Activated CD4-positive, alpha-beta memory T cell treated with anti-CD3 and anti-CD28 coated beads for 36 hours (primary cell): ENCODE results near the gene MGAT5B. TPM values are rescaled to one million over a fixed set of nuclear protein-coding genes. Genes with fewer than 3 reads are reported as not detected.

Experiments used
- CTCF ChIA-PET: fragments of 350-600 bp; sonication (Branson Sonifier 250); formaldehyde crosslinking; loops from one replicate; lab custom pipeline; 2021; ENCODE audit warnings: antibody characterized with exemption, inconsistent platforms; lab: Charles Lee
- POLR2A ChIA-PET: fragments of 350-600 bp; sonication (Branson Sonifier 250); formaldehyde crosslinking; loops from one replicate; lab custom pipeline; 2021; ENCODE audit warnings: antibody characterized with exemption; lab: Charles Lee
- DNase-seq: peaks from one replicate; pipeline ENCODE4 v3.0.0-alpha.2; 2020
- H3K27ac Mint-ChIP-seq: one replicate; pipeline ENCODE4 v1.8.0; 2021; ENCODE audit warnings: mixed read lengths
- H3K27me3 Mint-ChIP-seq: one replicate; pipeline ENCODE4 v1.8.0; 2021; ENCODE audit warnings: mixed read lengths
- H3K36me3 Mint-ChIP-seq: one replicate; pipeline ENCODE4 v1.8.0; 2021; ENCODE audit warnings: mixed read lengths
- H3K4me1 Mint-ChIP-seq: one replicate; pipeline ENCODE4 v1.8.0; 2021; ENCODE audit warnings: low read depth, mixed read lengths
- H3K4me3 Mint-ChIP-seq: one replicate; pipeline ENCODE4 v1.8.0; 2021; ENCODE audit warnings: mild to moderate bottlenecking, mixed read lengths
- H3K9me3 Mint-ChIP-seq: one replicate; pipeline ENCODE4 v1.8.0; 2021; ENCODE audit warnings: mixed read lengths
- intact Hi-C: fragments of 100-400 bp; cut with micrococcal nuclease; formaldehyde crosslinking; loops from one replicate; pipeline ENCODE4 v1.15.1; 2023
- total RNA-seq, 2 experiments: library from RNA; stranded (reverse); gene quantifications; one replicate each; pipeline ENCODE4 v1.2.3, GENCODE V29; 2021

The MGAT5B gene
- total RNA-seq, 2 experiments from 2014 or later: 0.38 TPM; not detected in 1

DNA sequence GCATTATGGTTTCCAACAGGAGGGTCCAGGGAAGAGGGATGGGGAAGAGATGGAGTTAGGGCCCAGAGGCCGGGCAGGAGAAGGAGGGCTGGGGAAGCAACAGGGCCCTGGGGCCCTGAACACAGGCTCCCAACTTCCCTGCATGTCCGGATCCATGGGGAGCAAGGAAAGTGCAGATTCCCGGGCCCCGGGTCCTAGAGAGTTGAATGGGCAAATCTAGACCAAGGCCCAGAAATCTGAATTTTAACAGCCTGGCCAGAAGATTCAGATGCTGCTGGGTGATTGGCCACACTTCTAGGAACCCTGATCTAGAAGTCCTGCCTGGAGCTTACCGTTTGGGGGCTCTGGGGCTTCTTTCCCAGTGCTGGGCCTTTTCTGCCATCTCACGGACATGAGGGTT is 13.2 kb downstream of the MGAT5B start:
- Mint-ChIP-seq H3K27me3 (no peaks in the 10 kb centered on the region), H3K9me3 (no peaks in the 10 kb centered on the region), H3K27ac (no peak overlapping the region), H3K36me3 (no peaks in the 10 kb centered on the region), H3K4me3 (no peak overlapping the region), H3K4me1 (no peaks in the 10 kb centered on the region)
- CTCF ChIA-PET: no interaction called here
- POLR2A ChIA-PET: no interaction called here
- DNase-seq: no peak
- intact Hi-C loops: no loop called here

DNA sequence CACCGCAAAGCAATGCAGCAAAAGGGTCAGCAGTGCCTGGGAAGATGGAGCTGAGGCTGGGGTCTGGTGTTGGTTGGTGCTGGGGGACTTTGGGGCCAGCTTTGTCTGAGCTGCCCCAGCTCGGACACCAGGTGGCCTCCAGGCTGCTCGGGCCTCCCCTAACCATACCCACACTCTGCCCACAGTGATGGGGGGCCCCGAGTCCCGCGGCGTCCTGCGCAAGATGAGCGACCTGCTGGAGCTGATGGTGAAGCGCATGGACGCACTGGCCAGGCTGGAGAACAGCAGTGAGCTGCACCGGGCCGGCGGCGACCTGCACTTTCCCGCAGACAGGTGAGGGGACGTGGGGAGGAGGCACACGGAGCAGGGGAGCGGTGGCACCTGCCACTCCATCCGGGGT is 13.8 kb downstream of the MGAT5B start:
- H3K4me1 Mint-ChIP-seq: no peaks in the 10 kb centered on the region
- intact Hi-C loops: no loop called here
- ChIA-PET CTCF (no interaction called here), POLR2A (no interaction called here)
- no peaks in the 10 kb centered on the region for H3K9me3 Mint-ChIP-seq
- no peak overlapping the region for H3K27ac Mint-ChIP-seq
- no peak for DNase-seq
- H3K4me3 Mint-ChIP-seq: no peak overlapping the region
- H3K27me3 Mint-ChIP-seq: no peaks in the 10 kb centered on the region
- H3K36me3 Mint-ChIP-seq: no peaks in the 10 kb centered on the region

DNA sequence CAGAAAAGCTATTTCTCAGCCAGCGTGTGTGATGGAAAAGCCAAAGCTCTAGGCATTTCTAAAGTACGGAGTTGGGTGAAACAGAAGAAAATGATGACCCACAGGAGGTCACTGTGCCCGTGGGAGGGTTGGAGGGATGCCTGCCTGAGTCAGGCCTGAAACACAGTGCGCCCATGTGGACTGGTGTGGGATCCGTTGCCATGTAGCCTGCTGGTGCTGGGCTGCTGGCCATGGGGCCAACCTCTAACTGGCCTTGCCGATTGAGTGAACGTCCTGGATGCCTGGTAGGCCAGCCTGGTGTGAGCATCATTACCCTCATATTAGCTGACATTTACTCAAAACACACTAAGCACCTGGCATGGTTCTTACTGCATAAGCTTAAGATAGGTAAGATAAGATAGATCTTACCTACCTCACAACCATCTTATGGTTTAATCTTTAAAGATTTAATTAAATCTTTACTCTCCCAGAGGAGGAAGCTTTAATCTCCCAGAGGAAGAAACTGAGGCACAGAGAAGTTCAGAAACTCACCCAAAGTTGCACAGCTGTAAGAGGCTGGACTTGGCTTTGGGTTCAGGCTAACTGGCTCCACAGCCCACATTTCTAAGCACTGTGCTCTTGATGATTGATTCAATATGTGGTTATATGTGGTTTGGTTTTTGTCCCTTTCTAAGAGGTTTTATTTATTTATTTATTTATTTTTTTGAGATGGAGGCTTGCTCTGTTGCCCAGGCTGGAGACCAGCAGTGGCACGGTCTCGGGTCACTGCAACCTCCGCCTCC is 15.7 kb downstream of the MGAT5B start:
- no peak for DNase-seq
- ChIA-PET POLR2A (no interaction called here), CTCF (interaction anchor here (1.1 to 1.5 kb wide), 2 partner anchors 16 to 172 kb away, joined by 4 read pairs; partner anchors contain the start of gene MGAT5B)
- Mint-ChIP-seq H3K27ac (no peak overlapping the region), H3K27me3 (no peaks in the 10 kb centered on the region), H3K4me1 (no peaks in the 10 kb centered on the region), H3K36me3 (no peaks in the 10 kb centered on the region), H3K9me3 (no peaks in the 10 kb centered on the region), H3K4me3 (no peak overlapping the region)
- intact Hi-C loops: no loop called here

DNA sequence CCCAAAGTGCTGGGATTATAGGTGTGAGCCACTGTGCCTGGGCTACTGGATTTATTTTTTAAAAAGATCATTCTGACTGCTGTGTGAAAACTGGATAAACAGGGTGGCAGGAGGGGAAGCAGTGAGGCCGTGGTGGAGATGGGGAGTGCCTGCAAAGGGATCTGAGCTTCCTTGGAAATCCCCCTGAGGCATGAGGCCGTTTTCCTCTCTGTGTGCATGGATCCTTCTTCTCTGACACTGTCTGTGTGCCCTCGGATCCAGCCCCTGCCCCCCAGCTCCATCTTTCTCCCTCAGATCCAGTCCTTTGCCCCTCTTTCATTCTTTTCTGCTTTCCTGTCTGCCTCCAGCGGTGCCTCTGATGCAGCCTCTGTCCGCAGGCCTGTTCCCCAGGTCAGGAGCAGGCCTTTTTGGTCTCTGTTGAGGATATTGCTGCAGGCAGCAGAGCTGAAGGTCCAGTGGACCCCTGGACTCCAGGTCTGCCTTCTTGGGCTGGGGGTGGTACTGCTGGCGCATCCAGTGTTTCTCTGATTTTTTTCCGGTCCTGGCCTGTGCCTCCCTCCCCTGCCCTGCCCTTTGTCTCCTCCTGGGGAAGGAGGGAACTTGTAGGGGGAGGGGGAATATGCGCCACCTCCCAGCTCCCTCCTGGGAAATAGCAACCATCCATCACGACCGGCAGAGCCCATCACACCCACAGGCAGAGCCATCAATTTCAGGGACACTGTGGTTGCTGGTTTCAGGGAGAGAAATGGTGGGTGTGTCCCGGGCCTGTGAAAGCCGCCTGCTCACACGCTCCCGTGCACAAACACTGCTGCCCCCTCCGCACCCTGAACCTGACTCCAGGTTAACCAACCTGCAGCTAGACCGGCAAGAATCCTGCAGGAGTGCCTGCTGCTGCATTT is 17.0 kb downstream of the MGAT5B start:
- Mint-ChIP-seq H3K4me1 (no peaks in the 10 kb centered on the region), H3K4me3 (no peak overlapping the region), H3K9me3 (no peaks in the 10 kb centered on the region), H3K27me3 (no peaks in the 10 kb centered on the region), H3K27ac (no peak overlapping the region), H3K36me3 (no peaks in the 10 kb centered on the region)
- no peak for DNase-seq
- ChIA-PET CTCF (no interaction called here), POLR2A (no interaction called here)
- intact Hi-C loops: no loop called here

DNA sequence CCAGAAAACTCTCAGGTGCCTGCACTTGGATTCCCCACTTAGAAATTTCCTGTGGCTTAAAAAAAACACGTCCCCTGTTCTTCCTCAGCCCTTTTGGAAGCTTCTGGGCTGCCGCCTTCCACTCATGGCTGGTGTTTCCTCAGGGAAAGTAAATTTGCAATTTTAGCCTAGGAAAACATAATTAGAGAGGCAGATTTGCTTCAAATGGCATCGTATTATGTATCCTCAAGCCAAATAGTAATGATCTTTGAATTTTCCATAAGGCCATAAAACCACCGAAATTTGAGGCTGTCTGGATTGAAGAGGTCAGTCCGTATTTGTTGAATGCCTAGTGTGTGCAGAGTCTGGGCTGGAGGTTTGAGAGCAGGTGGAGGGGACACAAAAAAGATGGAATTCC is 17.7 kb downstream of the MGAT5B start:
- no peaks in the 10 kb centered on the region for H3K4me1 Mint-ChIP-seq
- CTCF ChIA-PET: no interaction called here

DNA sequence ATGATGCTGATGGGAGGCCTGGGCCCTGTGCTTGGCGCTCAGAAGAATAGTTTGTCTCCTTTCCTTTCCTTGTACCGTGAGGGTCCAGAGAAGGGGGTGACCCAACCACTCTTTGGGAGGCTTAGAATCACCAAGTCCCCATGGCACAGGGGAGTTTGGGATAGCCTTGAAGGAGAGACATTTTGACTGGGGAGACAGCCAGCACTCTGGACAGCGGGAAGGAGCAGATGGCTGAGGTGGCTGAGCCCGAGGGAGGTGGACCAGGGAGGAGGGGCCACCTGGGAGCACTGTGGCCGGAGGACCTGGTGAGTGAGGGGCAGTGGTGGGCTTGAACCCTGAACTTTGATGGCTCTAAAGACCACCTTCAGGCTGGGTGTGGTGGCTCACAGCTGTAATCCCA is 18.2 kb downstream of the MGAT5B start:
- CTCF ChIA-PET: no interaction called here

More for the DNA sequence above, 17.7 kb downstream of the MGAT5B start:
- H3K4me3 Mint-ChIP-seq: no peak overlapping the region
- DNase-seq: no peak
- H3K9me3 Mint-ChIP-seq: no peaks in the 10 kb centered on the region
- intact Hi-C loops: no loop called here
- no peaks in the 10 kb centered on the region for H3K36me3 Mint-ChIP-seq
- POLR2A ChIA-PET: no interaction called here
- H3K27ac Mint-ChIP-seq: no peak overlapping the region
- no peaks in the 10 kb centered on the region for H3K27me3 Mint-ChIP-seq

DNA sequence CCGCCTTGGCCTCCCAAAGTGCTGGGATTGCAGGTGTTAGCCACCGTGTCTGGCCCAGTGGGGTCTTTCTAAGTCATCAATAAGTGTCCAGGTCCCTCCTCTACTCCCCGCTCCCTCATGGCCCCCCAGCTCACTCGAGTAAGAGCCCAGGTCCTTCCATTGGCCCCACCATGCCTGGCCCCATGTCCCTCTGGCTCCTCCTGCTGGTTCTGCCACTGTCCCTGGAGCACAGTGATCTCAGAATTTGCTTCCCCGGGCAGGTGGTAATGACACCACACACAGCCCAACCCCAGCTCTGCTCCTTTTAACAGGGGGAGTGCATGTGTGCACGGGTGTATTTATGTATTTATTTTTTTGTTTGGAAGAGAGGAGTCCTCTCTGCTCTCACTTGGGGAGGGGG is 19.6 kb downstream of the MGAT5B start:
- ChIA-PET POLR2A (no interaction called here), CTCF (no interaction called here)
- no peaks in the 10 kb centered on the region for H3K36me3 Mint-ChIP-seq
- H3K9me3 Mint-ChIP-seq: no peaks in the 10 kb centered on the region
- H3K27me3 Mint-ChIP-seq: no peaks in the 10 kb centered on the region
- no peak overlapping the region for H3K27ac Mint-ChIP-seq
- no peak overlapping the region for H3K4me3 Mint-ChIP-seq
- DNase-seq: no peak
- H3K4me1 Mint-ChIP-seq: no peaks in the 10 kb centered on the region
- intact Hi-C loops: no loop called here

More for the DNA sequence above, 18.2 kb downstream of the MGAT5B start:
- no peaks in the 10 kb centered on the region for H3K4me1 Mint-ChIP-seq
- POLR2A ChIA-PET: no interaction called here
- no peaks in the 10 kb centered on the region for H3K36me3 Mint-ChIP-seq
- DNase-seq: no peak
- no peaks in the 10 kb centered on the region for H3K9me3 Mint-ChIP-seq
- no peaks in the 10 kb centered on the region for H3K27me3 Mint-ChIP-seq
- intact Hi-C loops: no loop called here
- H3K4me3 Mint-ChIP-seq: no peak overlapping the region
- H3K27ac Mint-ChIP-seq: no peak overlapping the region

DNA sequence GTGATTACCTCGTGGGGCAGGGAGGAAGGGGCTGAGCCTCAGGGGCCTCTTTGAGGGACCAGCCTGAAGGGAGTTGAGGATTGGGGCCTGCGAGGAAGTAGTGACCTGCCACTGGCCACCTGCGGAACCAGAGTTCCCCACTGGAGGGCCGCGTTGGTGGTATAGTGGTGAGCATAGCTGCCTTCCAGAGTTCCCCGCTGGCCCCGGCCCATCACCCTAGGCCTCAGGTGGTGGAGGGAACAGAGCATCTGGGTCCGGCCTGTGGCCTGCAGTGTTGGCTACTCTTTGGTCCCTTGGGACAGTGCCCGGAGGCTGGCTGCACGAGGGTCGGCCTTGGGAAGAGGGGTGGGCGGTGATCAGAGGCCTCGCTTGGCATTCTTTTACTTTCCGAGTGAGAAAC is 20.5 kb downstream of the MGAT5B start:
- Mint-ChIP-seq H3K4me1 (no peaks in the 10 kb centered on the region), H3K9me3 (no peaks in the 10 kb centered on the region), H3K27ac (no peak overlapping the region), H3K36me3 (no peaks in the 10 kb centered on the region), H3K27me3 (no peaks in the 10 kb centered on the region), H3K4me3 (no peak overlapping the region)
- intact Hi-C loops: no loop called here
- ChIA-PET POLR2A (no interaction called here), CTCF (interaction anchor here (1.4 kb wide), 1 partner anchor 168 kb away, joined by 6 read pairs; no protein-coding TSS in a partner anchor)
- no peak for DNase-seq

DNA sequence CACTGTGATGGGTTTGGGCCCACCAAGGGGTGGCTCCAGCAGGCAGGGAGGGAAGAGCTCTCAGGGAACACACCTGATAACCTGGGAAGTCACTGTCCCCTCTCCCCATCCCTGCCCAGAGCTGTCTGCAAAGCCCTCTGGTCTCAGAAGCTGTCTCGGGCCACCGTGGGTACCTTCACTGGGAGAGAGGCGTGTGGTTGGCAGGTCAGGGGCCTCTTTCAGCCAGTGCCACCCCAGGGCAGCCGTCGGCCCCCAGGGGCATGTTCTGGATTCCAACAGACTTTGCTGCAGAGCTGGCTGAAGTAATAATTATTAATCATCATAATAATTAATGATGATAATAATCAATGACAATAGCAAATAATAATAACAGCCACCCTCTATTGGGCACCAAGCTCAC is 21.1 kb downstream of the MGAT5B start:
- intact Hi-C loops: no loop called here
- POLR2A ChIA-PET: no interaction called here
- Mint-ChIP-seq H3K27ac (no peak overlapping the region), H3K36me3 (no peaks in the 10 kb centered on the region), H3K9me3 (no peaks in the 10 kb centered on the region), H3K4me1 (no peaks in the 10 kb centered on the region), H3K4me3 (no peak overlapping the region), H3K27me3 (no peaks in the 10 kb centered on the region)
- CTCF ChIA-PET: interaction anchor here (1.4 kb wide), 1 partner anchor 167 kb away, joined by 6 read pairs; no protein-coding TSS in a partner anchor
- DNase-seq: no peak

DNA sequence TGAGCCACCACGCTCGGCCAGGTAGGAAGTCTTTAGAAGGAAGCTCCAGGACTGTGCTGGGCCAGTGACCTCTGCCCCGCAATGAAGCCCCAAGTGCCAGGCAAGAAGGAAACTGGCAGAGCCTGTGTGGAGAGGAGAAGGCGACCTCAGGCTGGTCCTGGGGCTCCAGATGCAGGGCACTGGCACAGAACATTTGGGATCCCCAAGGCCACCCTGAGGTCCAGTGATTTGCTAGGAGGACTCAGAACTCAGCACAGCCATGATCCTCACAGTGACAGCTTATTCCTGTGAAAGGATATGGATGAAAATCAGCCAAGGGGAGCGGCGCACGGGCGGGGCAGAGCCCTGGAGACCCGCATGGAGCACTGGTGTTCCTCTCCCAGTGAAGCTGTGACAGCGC is 24.1 kb downstream of the MGAT5B start:
- Mint-ChIP-seq H3K27me3 (no peaks in the 10 kb centered on the region), H3K36me3 (no peaks in the 10 kb centered on the region), H3K4me3 (no peak overlapping the region), H3K9me3 (no peaks in the 10 kb centered on the region), H3K4me1 (no peaks in the 10 kb centered on the region), H3K27ac (no peak overlapping the region)
- no peak for DNase-seq
- POLR2A ChIA-PET: no interaction called here
- CTCF ChIA-PET: interaction anchor here (1.4 kb wide), 1 partner anchor 24 kb away, joined by 4 read pairs; the partner anchor contains the start of gene MGAT5B
- intact Hi-C loops: no loop called here

DNA sequence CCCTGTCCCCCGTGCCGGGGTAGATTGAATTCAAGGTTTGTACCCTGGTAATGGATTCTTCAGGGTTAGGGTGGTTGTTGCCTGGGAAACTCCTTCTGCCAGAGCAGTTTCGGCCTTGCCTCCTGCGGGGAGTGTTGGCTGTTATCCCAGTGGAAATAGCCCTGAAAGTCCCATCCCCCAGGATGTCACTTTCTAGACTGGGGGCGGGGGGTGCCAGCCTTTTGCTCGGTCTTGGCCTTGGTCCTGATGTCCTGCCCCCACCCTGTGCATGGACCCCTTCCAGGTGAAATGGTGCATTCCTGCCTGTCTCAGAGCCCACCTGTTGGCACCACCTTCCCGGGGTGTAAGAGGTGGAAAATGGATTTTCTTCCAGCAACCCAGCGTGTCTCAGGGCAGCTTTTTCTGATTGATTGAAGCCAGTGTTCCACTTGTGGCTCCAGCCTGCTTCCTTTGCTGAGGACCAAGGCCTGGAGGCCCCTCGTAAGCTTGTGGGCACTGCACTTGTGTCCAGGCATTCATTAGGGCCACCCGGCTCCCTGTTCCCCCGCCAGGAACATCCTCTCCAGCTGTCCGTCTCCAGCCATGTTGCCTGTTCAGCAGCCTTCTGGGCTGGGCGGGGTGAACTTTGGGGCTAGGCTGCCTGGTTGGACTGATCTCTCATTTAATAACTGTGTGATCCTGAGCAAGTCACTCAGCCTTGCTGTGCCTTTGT is 25.6 kb downstream of the MGAT5B start:
- ChIA-PET POLR2A (no interaction called here), CTCF (no interaction called here)
- Mint-ChIP-seq H3K36me3 (no peaks in the 10 kb centered on the region), H3K4me3 (no peak overlapping the region), H3K9me3 (no peaks in the 10 kb centered on the region), H3K27ac (no peak overlapping the region), H3K4me1 (no peaks in the 10 kb centered on the region), H3K27me3 (no peaks in the 10 kb centered on the region)
- intact Hi-C loops: no loop called here
- no peak for DNase-seq

DNA sequence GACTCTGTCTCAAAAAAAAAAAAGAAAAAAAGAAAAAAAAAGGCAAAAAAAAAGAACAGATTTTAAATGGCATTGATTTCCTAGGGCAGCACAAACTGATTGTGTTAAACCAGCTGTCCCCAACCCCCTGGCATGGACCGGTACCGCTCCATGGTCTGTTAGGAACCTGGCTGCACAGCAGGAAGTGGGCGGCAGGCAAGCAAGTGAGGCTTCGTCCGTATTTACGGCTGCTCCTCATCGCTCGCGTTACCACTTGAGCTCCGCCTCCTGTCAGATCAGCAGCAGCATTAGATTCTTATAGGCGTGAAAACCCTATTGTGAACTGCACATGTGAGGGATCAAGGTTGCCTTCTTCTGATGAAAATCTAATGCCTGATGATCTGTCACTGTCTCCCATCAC is 26.6 kb downstream of the MGAT5B start:
- CTCF ChIA-PET: interaction anchor here (0.6 kb wide), 1 partner anchor 358 kb away, joined by 3 read pairs; no protein-coding TSS in a partner anchor
- Mint-ChIP-seq H3K27ac (no peak overlapping the region), H3K27me3 (no peaks in the 10 kb centered on the region), H3K4me3 (no peak overlapping the region), H3K36me3 (no peaks in the 10 kb centered on the region), H3K9me3 (no peaks in the 10 kb centered on the region), H3K4me1 (no peaks in the 10 kb centered on the region)
- intact Hi-C loops: no loop called here
- POLR2A ChIA-PET: no interaction called here
- DNase-seq: no peak
